ENCODE measurements around the gene PHTF2. TPM values are rescaled to one million over a fixed set of nuclear protein-coding genes. Genes with fewer than 3 reads are reported as not detected.

Gene PHTF2
- total RNA-seq, 2 donors from 2014 or later: 15.4 to 20.6 TPM

- Histone ChIP-seq H3K27ac (ENCODE audit: low read depth, low read length) (no peak overlapping the region), H3K27me3 (ENCODE audit: control insufficient read depth, insufficient read depth, low read length, poor library complexity, severe bottlenecking) (no peaks in the 10 kb centered on the region), H3K9me3 (ENCODE audit: control insufficient read depth, low read length) (peaks cover 23% of the 10 kb centered on the region), H3K4me1 (ENCODE audit: control insufficient read depth, insufficient read depth, low read length) (peaks cover 8% of the 10 kb centered on the region), H3K4me3 (ENCODE audit: low read length) (no peak overlapping the region), H3K9ac (ENCODE audit: extremely low read depth, low read length, poor library complexity, severe bottlenecking) (no peak overlapping the region), H3K36me3 (ENCODE audit: control insufficient read depth, insufficient read depth, low read length) (no peaks in the 10 kb centered on the region)
- Mint-ChIP-seq H3K27me3 (ENCODE audit: insufficient read depth) (no peaks in the 10 kb centered on the region), H3K4me3 (no peak overlapping the region), H3K9me3 (peaks cover 23% of the 10 kb centered on the region), H3K4me1 (peaks cover 9% of the 10 kb centered on the region), H3K27ac (no peak overlapping the region), H3K36me3 (ENCODE audit: low read depth) (peaks cover 8% of the 10 kb centered on the region)
- no peak for DNase-seq
- no peak for TF ChIP-seq CTCF (conservative IDR thresholded peaks at IDR 0.05)
- 93 to 100% methylated on average over 2 of the region's 2 CpGs for WGBS, 2 experiments (ENCODE audit: insufficient coverage in 1 of 2, insufficient read length in 1 of 2)
Observed at GRCh38 chr7:77802557-77803405, 4.2 kb downstream of the PHTF2 start.

- Mint-ChIP-seq H3K4me1 (no peaks in the 10 kb centered on the region), H3K27ac (no peak overlapping the region), H3K4me3 (no peak overlapping the region), H3K36me3 (ENCODE audit: low read depth) (peaks cover 10% of the 10 kb centered on the region), H3K9me3 (peaks cover 30% of the 10 kb centered on the region), H3K27me3 (ENCODE audit: insufficient read depth) (no peaks in the 10 kb centered on the region)
- Histone ChIP-seq H3K4me3 (ENCODE audit: low read length) (no peak overlapping the region), H3K9ac (ENCODE audit: extremely low read depth, low read length, poor library complexity, severe bottlenecking) (no peak overlapping the region), H3K27ac (ENCODE audit: low read depth, low read length) (no peak overlapping the region), H3K27me3 (ENCODE audit: control insufficient read depth, insufficient read depth, low read length, poor library complexity, severe bottlenecking) (no peaks in the 10 kb centered on the region), H3K4me1 (ENCODE audit: control insufficient read depth, insufficient read depth, low read length) (no peaks in the 10 kb centered on the region), H3K9me3 (ENCODE audit: control insufficient read depth, low read length) (peaks cover 26% of the 10 kb centered on the region), H3K36me3 (ENCODE audit: control insufficient read depth, insufficient read depth, low read length) (no peaks in the 10 kb centered on the region)
- DNase-seq: no peak
- WGBS, 2 experiments (ENCODE audit: insufficient coverage in 1 of 2, insufficient read length in 1 of 2): 100% methylated on average over 2 of the region's 2 CpGs; no CpG with 5 or more reads in 1 of the 2 experiments
- no peak for TF ChIP-seq CTCF (conservative IDR thresholded peaks at IDR 0.05)
Observed at GRCh38 chr7:77806425-77806824, 7.9 kb downstream of the PHTF2 start.

- WGBS, 2 experiments (ENCODE audit: insufficient coverage in 1 of 2, insufficient read length in 1 of 2): 91% methylated on average over 1 of the region's 1 CpG; no CpG with 5 or more reads in 1 of the 2 experiments
- peaks cover 10% of the 10 kb centered on the region for H3K36me3 Mint-ChIP-seq (ENCODE audit: low read depth)
- TF ChIP-seq CTCF (conservative IDR thresholded peaks at IDR 0.05): no peak
Observed at GRCh38 chr7:77808517-77808916, 9.9 kb downstream of the PHTF2 start.

More at GRCh38 chr7:77808517-77808916, 9.9 kb downstream of the PHTF2 start:
- no peaks in the 10 kb centered on the region for H3K27me3 ChIP-seq (ENCODE audit: control insufficient read depth, insufficient read depth, low read length, poor library complexity, severe bottlenecking)
- Mint-ChIP-seq H3K27ac (no peak overlapping the region), H3K4me3 (no peak overlapping the region), H3K9me3 (peaks cover 30% of the 10 kb centered on the region), H3K27me3 (ENCODE audit: insufficient read depth) (no peaks in the 10 kb centered on the region), H3K4me1 (peaks cover 4% of the 10 kb centered on the region)
- no peak overlapping the region for H3K9ac ChIP-seq (ENCODE audit: extremely low read depth, low read length, poor library complexity, severe bottlenecking)
- no peaks in the 10 kb centered on the region for H3K36me3 ChIP-seq (ENCODE audit: control insufficient read depth, insufficient read depth, low read length)
- no peak overlapping the region for H3K27ac ChIP-seq (ENCODE audit: low read depth, low read length)
- H3K4me3 ChIP-seq (ENCODE audit: low read length): no peak overlapping the region
- H3K4me1 ChIP-seq (ENCODE audit: control insufficient read depth, insufficient read depth, low read length): no peaks in the 10 kb centered on the region
- DNase-seq: no peak
- peaks cover 26% of the 10 kb centered on the region for H3K9me3 ChIP-seq (ENCODE audit: control insufficient read depth, low read length)
